DND-41 (cell line): ENCODE results near the gene HMGA1.

Source experiments
- ATAC-seq: fragments of 200-7000 bp; cut with Tn5 transposase; 3 replicates; pipeline ENCODE4 v1.9.1; 2021; ENCODE audit warnings: low read depth; ENCODE audit not compliant: insufficient read depth
- DNase-seq: peaks from one replicate; pipeline ENCODE4 v3.0.0-alpha.2; 2020
- H2AFZ ChIP-seq: 2 replicates; pipeline ENCODE4 v1.6.0; 2012; ENCODE audit warnings: low read depth, low read length
- H3K27ac ChIP-seq: 2 replicates; pipeline ENCODE4 v1.5.1; 2012; ENCODE audit warnings: low read length, inconsistent platforms
- H3K27me3 ChIP-seq: fragments of 200-600 bp; sonication (generic); 2 replicates; pipeline ENCODE4 v1.6.0; 2012; ENCODE audit warnings: low read length, mild to moderate bottlenecking, inconsistent platforms; ENCODE audit not compliant: insufficient read depth, poor library complexity
- H3K36me3 ChIP-seq: 2 replicates; pipeline ENCODE4 v1.5.1; 2012; ENCODE audit warnings: low read length, inconsistent platforms; ENCODE audit not compliant: insufficient read depth
- H3K4me1 ChIP-seq: 2 replicates; pipeline ENCODE4 v1.5.1; 2012; ENCODE audit warnings: mild to moderate bottlenecking, low read length; ENCODE audit not compliant: insufficient read depth
- H3K4me2 ChIP-seq: 2 replicates; pipeline ENCODE4 v1.6.0; 2012; ENCODE audit warnings: mild to moderate bottlenecking, moderate library complexity, low read length, inconsistent platforms; ENCODE audit not compliant: insufficient read depth
- H3K4me3 ChIP-seq, 2 experiments: fragments of 200-600 bp in 1 of 2; shearing (Covaris generic) in 1 of 2; 2 replicates each; pipeline ENCODE4 v1.5.1; 2012 to 2016; ENCODE audit warnings: inconsistent platforms in 2 of 2, low read length in 2 of 2, mild to moderate bottlenecking in 2 of 2, low read depth in 1 of 2, moderate library complexity in 1 of 2
- H3K79me2 ChIP-seq: 2 replicates; pipeline ENCODE4 v1.6.0; 2012; ENCODE audit warnings: low read length, inconsistent platforms; ENCODE audit not compliant: insufficient read depth
- H3K9ac ChIP-seq: 2 replicates; pipeline ENCODE4 v1.6.0; 2012; ENCODE audit warnings: low read depth, mild to moderate bottlenecking, inconsistent platforms, low read length, moderate library complexity
- H3K9me3 ChIP-seq: 2 replicates; pipeline ENCODE4 v1.5.1; 2012; ENCODE audit warnings: low read length, moderate library complexity, mild to moderate bottlenecking, inconsistent platforms; ENCODE audit not compliant: insufficient read depth, severe bottlenecking
- H4K20me1 ChIP-seq: 2 replicates; pipeline ENCODE4 v1.6.0; 2012; ENCODE audit warnings: low read length; ENCODE audit not compliant: insufficient read depth
- EZH2 ChIP-seq: IDR thresholded peaks from 3 replicates; pipeline ENCODE4 v1.6.1; 2012; ENCODE audit warnings: borderline replicate concordance, low read depth, mild to moderate bottlenecking, moderate library complexity, low read length, inconsistent platforms; ENCODE audit not compliant: severe bottlenecking
- TF ChIP-seq, protein P1 (sequence below): IDR thresholded peaks from 2 replicates; pipeline ENCODE4 v1.5.1; 2012; ENCODE audit warnings: borderline replicate concordance, low read length, moderate library complexity, mild to moderate bottlenecking; ENCODE audit not compliant: poor library complexity, severe bottlenecking; ENCODE audit errors: extremely low read depth

HMGA1 gene

DNA sequence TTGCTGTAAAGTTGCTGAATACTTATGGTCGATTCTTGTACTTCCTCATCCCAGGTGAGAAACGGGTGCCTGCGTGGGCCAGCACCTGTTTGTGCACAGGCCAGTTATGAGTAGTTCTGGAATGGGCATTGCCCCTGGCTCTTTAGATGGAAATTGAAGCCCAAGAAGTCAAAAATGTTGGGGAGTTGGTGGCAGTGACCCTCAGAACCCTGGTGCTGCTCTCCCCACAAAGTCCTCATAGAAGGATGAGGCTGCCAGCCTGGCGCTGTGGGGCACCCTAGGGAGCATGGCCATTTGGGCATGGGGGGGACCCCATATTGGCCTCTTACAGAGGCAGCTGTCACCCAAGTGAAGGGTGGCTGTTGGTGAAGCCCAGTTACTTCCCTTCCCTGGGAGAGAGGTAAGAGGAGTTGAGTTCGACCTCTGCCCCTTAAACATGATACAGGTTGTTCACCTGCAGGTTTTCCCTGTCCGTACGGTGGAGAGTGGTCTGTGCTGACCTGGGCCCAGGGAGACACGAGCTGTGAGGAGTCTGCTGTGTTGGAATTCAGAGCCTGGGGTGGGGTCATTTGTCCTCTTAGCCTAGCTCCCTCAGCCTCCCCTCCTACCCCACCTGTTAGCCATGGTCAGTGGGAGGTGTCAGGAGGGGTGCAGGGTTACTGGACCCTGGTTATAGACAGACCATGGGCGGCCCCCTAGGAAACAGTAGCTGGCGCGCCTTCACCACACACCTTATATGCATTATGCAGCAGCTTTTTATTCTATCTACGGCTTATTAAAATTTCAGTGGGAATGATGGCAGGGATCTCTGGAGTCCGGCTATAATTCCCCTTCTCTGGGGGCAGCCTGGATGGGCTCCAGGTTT lies 4.9 kb downstream of the HMGA1 start:
- Histone ChIP-seq H4K20me1 (peaks cover 59% of the 10 kb centered on the region), H3K27me3 (no peaks in the 10 kb centered on the region), H3K4me1 (peaks cover 35% of the 10 kb centered on the region), H3K27ac (no peak overlapping the region), H2AFZ (no peak overlapping the region), H3K79me2 (peaks cover 62% of the 10 kb centered on the region), H3K4me3 (no peak overlapping the region), H3K4me2 (no peak overlapping the region), H3K9me3 (no peaks in the 10 kb centered on the region), H3K9ac (no peak overlapping the region), H3K36me3 (peaks cover 79% of the 10 kb centered on the region)
- TF ChIP-seq, protein P1, sequence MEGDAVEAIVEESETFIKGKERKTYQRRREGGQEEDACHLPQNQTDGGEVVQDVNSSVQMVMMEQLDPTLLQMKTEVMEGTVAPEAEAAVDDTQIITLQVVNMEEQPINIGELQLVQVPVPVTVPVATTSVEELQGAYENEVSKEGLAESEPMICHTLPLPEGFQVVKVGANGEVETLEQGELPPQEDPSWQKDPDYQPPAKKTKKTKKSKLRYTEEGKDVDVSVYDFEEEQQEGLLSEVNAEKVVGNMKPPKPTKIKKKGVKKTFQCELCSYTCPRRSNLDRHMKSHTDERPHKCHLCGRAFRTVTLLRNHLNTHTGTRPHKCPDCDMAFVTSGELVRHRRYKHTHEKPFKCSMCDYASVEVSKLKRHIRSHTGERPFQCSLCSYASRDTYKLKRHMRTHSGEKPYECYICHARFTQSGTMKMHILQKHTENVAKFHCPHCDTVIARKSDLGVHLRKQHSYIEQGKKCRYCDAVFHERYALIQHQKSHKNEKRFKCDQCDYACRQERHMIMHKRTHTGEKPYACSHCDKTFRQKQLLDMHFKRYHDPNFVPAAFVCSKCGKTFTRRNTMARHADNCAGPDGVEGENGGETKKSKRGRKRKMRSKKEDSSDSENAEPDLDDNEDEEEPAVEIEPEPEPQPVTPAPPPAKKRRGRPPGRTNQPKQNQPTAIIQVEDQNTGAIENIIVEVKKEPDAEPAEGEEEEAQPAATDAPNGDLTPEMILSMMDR: no peak
- no peak for TF ChIP-seq EZH2
- ATAC-seq (no peak), DNase-seq (no peak)

DNA sequence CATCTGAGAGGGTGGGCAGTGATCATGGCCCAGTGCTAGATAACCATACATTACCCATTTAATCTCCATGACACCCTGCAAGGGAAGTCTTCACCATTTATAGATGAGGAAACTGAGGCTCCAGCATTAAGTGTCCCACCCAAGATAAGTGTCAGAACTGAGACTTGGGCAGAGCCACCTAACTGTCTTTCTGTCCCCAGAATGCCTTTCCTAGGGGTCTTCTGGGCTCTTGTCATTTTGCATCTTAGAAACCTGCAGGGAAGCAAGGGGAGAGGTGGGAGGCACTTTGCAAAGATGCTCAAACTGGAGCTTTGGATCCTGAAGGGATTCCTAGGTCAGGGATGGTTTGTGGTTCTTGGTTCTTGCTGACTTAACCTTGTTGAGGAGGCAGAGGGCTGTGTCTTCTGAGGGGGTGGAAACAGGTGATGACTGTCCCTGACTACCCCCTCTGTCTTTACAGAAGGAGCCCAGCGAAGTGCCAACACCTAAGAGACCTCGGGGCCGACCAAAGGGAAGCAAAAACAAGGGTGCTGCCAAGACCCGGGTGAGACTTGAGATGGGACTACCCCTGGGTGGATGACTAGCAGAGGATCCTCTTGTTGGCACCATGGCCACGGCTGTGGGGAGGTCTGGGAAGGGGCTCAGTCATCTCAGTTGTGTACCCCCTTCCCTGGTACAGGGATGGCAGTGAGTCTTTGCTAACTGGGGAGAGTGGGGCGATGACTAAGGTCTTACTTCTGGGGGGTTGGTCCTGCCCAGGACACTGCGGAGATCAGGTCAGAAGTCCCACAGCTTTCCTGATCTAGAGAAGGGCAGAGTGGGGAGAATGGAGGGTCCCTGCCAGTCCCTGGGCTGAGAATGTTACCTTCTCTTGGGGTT lies 5.8 kb downstream of the HMGA1 start:
- peaks cover 57% of the 10 kb centered on the region for H3K79me2 ChIP-seq
- no peak overlapping the region for H3K4me3 ChIP-seq
- H4K20me1 ChIP-seq: peaks cover 65% of the 10 kb centered on the region
- no peaks in the 10 kb centered on the region for H3K27me3 ChIP-seq
- no peak for ATAC-seq
- H3K36me3 ChIP-seq: peaks cover 79% of the 10 kb centered on the region
- DNase-seq: no peak
- H3K27ac ChIP-seq: no peak overlapping the region; the same call in 1 of the 2 replicates
- TF ChIP-seq, protein P1: no peak
- TF ChIP-seq EZH2: no peak
- no peak overlapping the region; the same call in 1 of the 2 replicates for H3K4me2 ChIP-seq
- peaks cover 40% of the 10 kb centered on the region for H3K4me1 ChIP-seq
- no peak overlapping the region for H2AFZ ChIP-seq
- no peak overlapping the region for H3K9ac ChIP-seq
- no peaks in the 10 kb centered on the region for H3K9me3 ChIP-seq

DNA sequence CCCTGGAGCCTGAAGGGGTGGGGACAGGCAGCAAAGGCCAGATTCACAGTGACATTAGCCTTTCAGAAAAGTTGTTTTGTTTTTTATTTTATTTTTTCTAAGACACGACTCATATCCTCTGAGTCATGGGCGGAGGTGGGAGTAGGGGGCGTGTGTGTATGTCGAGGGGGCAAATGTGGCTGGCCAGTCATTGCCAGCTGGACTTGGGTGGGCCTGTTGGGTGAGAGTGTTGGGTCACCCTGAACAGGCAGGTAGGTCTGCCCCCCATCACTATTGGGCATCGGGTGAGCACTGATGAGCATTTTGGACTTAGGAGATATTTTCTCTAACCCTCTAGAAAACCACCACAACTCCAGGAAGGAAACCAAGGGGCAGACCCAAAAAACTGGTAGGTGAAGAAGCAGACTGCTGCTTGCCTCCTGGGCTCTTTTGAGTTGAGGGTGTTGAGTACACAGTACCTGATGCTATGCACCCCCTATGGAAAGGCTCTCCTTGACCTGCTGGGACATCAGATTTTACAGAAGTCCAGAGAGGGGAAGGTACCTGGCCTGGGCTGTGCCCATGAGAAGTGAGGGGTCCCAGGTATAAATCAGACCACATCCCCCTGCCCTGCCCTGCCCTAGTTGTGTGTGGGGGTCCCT lies 6.6 kb downstream of the HMGA1 start:
- Histone ChIP-seq H3K4me1 (peaks cover 45% of the 10 kb centered on the region), H3K4me3 (no peak overlapping the region), H2AFZ (no peak overlapping the region), H3K36me3 (peaks cover 77% of the 10 kb centered on the region), H3K27me3 (no peaks in the 10 kb centered on the region), H3K4me2 (no peak overlapping the region), H3K79me2 (peaks cover 51% of the 10 kb centered on the region), H3K27ac (no peak overlapping the region; the same call in 1 of the 2 replicates), H3K9me3 (no peaks in the 10 kb centered on the region), H3K9ac (no peak overlapping the region), H4K20me1 (peaks cover 70% of the 10 kb centered on the region)
- TF ChIP-seq EZH2: no peak
- TF ChIP-seq, protein P1: no peak
- ATAC-seq (no peak), DNase-seq (no peak)
